IPS-NIHi11 (cell line): ENCODE data around the gene TACC2.
"Not testable (repeated sequence)": the region's sequence is repeated elsewhere in the genome, so short reads cannot be mapped to it uniquely, and the experiment has no call there.

ENCODE experiments used
- DNase-seq: peaks from one replicate; pipeline ENCODE4 v3.0.0; 2012; ENCODE audit warnings: mixed read lengths, low spot score

TACC2 gene

DNA sequence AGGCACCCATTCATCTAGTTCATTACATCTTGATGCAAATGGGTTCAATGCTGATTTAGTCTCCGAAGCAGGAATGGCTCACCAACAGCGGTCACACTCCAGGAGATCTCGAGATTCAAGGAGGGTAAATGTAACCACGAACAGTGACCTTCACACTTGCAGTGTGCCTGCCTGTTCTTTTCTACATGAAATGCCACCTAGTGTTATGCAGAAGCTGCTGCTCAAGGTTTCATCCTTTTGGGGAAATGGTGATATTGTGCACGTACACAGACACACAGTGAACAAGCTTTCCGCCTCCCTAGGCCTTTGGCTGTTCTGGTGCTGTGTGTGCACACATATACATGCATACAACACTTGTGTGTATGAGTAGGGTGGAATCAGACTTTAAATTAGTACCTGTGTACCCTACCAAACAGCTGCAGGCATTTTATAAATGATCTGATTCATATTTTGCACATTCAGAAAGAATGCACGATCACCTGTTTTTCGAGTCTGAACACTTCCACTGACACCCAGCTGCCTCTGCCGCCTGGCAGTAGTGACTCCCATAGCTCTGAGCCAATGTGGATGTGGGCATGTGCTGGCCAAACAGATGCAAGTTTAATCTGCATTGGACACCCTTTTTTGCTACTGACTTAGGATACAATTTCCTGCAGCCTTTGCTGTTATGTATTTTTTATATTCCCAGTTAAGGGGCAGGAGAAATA is 100.5 kb downstream of the TACC2 start:
- DNase-seq: no peak

DNA sequence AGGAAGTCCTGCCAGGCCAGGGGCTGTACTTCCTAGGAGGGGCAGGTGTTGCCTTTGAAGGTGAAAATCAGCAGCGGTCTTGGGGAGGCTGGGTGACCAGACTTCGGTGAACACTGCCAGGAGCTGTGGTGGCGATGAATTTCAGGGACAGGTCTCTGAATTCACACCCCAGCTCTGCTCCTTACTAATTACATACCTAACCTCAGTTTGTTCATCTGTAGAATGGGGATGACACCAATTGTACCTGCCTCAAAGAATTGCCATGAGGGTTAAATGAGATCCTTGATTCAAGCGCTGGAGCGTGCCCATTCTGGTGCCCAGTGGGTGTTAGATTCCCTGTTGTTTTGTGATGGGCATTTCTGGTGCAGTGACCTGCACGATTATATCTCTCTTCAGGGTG is 102.8 kb downstream of the TACC2 start:
- DNase-seq: no peak

DNA sequence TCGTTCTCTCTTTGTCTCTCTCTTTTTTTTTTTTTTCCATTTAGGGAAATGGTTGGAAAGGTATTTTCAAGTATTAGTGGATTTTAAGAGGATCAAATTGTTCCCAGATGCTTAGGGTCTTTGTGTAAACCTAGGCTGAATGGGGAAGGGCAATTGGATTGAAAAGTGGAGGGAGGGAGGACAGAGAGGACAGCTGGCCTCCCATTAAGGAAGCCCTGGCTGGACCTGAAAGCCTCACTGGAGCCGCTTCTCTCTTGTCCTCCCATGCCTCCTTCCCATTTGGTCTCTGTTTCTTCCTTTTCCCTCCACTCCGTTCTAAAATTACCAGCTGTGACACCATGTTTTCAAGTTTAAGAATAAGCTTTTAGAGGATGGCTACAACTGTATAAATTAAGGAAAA is 104.1 kb downstream of the TACC2 start:
- no peak for DNase-seq

DNA sequence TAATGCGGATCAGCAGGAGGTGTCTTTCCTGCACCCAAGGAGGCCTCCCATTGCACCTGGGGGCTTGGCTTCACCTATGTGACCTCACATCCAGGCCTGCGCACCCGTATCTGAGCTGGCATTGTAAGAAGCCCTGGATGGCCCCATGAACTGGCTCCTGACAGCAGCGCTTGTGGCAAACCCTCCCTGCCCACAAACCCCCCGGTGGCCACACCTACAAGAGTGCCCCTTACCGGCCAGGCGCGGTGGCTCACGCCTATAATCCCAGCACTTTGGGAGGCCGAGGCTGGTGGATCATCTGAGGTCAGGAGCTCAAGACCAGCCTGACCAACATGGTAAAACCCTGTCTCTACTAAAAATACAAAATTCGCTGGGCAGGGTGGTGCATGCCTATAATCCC is 107.2 kb downstream of the TACC2 start:
- DNase-seq: not testable (repeated sequence)

DNA sequence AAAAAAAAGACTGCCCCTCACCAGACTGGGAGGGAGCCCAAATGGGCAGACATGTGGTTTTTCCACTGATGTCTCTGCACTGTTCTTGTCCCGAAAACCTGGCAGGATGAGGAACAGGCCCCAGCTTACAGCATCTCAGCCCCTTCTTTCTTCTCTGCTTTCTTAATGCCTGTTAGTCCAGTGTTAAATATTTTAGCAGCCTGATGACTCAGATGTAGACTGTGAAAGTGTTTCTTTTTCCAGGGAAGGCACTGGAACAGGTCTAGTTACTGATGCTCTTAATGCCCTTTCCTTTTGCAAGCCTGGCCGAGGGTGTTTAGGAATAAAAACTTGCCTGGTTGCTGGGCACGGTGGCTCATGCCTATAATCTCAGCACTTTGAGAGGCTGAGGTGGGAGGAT is 107.7 kb downstream of the TACC2 start:
- DNase-seq: no peak

DNA sequence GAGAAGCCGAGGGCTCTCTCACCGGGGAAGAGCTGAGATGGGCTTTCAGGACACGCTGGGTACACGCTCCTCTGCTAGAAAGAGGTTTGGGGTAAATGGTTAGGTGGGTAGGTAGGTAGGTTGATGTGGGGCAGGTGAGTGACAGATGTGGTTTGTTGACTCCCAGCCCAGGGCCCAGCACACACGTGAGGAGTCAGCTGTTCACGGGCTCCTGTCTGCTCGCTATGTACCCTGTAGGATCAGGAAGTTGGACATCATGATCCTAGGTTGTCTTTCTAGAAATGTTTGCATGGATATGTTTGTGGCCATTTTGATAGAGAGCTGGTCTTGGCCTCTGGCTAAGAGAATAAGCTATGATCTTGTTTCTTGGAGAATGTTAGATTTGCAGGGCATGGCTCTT is 109.0 kb downstream of the TACC2 start:
- DNase-seq: no peak

DNA sequence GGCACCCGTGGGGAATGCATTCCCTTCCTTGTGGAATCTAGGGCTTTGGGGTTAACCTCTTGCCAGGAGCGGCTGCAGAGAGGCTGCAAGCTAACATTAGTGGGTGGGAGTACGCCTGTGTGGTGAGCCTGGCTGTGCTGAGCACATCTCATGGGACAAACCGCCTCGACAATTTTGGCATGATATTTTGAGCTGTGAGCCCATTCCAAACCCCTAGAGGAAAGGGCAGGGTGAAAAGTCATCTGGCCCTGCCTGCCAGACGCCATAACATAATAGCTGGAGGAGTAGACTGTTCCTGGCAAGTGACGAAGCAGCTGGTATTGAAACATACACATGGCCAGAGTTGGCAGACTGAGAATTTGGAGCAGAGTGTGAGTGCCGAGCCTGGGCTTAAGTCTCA is 110.0 kb downstream of the TACC2 start:
- no peak for DNase-seq

DNA sequence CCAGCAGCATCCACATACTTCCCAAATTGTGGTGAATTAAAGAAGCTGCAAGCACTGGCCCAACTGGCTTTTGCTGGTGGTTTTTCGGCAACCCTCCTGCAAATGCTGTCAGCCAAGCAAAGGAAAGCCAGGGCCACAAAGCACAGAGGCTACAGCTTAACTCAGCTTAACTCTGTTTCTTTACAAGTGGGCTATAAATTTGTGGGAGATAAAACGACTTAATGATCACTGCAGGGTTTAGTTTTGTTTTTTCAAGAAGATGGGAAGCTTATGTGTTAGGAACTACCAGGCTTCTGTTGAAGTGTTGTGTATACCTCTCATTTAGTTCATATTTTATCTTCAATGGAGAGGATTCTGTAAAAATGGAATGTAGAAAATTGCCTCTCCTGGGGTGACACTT is 110.6 kb downstream of the TACC2 start:
- no peak for DNase-seq

DNA sequence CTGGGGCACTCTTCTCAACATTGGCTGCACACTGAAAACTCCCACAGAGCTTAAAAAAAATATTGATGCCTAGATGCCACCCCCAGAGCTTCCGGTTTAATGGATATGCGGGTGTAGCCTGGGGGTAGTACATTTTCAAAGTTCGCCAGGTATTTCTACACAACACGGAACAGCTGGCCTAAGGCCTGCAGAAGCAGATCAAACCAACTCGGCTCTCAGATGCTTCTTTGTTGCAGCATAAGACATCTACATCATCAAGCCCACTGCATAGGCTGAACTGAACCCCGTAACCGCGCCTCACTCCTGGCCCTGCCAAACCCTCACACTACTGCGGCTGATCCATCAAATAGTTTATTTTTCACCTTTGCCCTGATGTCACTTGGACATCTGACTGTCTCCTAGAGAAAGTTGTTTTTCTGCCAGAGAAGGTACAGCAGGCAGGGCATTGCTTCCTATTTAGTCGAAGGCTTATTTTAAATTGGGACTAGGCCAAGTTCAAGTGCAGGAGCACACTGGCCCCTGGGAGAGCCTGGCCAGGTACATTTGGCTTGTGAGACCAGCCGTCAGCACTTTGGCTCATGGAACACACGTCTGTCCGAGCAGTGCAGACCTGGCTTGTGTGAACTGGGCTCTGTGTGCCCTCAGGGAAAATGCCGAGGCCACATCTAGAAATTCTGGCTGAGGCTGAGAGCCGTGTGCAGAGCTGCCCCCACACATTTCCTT is 113.3 kb downstream of the TACC2 start:
- DNase-seq: no peak

DNA sequence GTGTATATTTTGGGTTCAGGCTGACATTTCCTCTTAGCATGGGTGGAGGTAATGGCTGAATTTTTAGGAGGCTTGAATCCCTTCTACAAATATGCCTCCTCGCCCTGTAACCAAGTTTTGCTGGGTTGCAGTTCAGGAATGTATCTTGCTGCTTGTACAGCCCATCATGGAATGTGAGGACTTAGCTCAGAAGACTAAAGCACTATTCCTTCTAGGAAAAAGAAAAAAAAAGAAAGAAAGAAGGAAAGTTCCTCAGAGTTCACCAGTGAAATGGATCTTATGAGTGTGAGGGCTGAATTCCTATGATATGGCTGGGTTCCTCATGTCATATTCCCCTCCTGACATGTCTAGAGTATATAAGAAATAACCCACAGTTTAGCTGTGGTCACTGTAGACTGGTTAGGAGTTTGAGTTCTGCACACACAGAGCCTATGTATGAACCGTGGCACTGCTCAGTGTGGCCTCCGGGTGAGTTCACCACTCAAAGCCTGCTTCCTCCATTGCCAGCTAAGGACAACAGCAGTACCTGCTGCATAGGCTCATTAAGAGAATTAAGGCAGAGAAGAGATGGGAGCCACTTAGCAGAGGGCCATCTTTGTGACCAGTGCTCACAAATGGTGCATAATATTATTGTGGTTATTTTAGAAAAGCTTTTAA is 114.0 kb downstream of the TACC2 start:
- no peak for DNase-seq

DNA sequence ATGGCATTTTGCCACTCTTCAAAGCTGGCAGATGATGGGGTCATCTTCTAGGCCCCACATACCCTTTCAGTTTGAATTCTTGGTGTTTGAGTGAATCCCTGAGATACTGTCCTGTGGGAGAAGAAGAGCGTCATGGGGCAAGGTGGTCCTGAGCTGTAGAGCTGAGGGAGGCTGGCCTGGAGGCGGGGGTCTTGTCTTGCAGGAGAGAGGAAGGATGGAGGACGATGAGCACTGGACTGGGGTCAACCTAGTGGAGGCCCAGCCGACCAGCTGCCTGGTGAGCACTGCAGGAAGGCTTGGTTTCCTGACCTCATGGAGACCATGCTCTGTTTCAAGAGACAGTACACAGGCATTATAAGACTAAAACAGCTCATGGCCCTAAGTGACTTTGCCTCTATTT is 114.6 kb downstream of the TACC2 start:
- no peak for DNase-seq

DNA sequence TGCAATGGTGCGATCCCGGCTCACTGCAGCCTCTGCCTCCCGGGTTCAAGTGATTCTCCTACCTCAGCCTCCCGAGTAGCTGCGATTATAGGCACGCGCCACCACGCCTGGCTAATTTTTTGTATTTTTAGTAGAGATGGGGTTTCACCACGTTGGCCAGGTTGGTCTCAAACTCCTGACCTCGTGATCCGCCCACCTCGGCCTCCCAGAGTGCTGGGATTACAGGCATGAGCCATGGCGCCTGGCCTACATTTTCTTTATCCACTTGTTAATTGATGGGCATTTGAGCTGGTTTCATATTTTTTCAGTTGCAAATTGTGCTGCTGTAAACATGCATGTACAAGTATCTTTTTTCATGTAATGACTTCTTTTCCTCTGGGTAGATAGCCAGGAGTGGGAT is 119.8 kb downstream of the TACC2 start:
- not testable (repeated sequence) for DNase-seq

DNA sequence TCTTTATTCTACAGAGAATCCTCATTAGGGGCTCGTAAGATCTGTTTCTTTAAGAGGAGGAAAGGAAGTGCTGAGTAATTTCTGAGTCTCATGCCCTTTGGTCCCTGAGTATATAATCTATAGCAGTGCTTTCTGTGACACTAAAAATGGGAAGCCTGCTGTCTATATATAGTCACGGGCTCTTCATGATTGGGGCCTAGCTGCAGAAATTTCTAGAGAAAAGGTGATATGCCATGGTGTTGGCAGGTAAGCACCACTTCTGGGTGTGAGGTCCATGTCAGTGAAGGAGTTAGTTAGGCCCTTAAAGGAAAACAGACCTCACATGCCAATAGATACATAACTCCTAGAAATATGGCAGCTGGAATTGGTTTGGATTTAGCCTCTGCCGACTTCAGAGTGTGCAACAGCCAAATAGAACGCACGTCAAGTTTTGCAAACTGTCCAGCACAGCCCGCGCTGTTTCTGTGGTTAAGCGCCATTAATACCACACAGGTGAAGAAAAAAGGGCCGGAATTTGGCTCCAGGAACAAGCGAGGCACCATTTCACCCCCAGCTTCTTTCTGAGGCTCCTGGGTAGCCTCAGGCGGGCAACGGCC is 123.2 kb downstream of the TACC2 start:
- no peak for DNase-seq

DNA sequence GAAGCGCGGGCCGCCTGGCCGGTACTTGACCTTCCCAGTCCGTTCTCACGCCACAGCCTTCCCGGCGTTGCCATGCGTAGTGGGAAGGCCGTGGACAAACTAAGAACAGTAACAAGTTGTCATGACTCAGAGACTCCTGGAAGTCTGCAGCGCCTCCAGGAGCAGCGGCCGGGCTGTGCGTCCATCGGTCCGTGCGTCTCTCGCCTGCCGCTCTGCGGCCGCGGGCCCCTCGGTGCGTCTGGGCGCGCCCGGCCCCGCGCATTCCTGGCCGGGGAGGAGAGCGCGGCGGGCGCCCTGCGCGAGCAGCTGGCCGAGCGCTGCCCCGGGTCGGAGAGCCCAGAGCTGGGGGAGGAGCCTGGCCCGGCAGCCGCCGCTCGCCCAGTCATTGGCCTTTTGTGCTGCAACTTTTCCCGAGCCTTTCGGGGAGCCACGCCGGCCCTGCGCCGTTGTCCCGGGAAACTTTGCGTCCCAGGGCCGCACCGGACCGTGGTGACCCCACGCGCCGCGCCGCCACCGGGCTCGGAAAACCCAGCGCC is 123.7 kb downstream of the TACC2 start:
- DNase-seq: peak; percentile 95

DNA sequence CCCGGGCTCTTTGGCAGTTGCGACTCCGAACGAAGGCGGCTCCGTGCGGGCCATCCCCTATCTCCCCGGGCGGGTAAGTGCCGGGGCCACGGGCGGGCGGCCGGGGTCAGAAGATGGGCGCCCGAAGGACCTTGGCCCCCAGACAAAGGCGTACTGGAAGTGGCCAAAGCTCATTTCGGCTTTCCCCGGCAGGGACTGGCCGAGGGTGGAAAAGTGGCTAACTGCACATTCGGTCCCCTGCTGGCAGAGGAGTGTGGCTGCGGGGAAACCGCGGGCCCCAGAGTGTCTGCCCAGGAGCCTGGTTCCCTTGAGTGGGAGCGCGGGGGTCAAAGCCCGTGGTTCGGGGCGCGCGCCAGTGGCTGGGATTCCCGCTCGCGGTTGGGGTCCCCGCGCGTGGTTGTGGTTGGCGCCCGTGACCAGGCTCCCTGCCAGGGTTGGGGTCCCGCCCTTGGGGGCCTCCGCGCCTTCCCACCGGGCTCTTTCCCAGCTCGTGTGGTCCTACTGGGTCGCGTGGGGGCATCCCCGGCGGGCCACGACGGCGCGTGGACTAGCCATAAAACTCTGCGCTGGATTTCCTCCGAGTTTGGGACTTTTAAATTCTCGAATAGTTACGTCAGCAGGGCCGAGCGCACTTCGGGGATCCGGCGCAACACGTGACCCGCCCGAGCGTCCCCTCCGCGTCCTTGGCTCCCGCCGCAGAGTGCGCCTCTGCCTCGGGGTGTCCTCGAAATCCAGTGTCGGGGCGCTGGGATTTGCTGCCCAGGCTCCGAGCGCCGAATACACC is 124.4 kb downstream of the TACC2 start:
- DNase-seq: peak; percentile 82

DNA sequence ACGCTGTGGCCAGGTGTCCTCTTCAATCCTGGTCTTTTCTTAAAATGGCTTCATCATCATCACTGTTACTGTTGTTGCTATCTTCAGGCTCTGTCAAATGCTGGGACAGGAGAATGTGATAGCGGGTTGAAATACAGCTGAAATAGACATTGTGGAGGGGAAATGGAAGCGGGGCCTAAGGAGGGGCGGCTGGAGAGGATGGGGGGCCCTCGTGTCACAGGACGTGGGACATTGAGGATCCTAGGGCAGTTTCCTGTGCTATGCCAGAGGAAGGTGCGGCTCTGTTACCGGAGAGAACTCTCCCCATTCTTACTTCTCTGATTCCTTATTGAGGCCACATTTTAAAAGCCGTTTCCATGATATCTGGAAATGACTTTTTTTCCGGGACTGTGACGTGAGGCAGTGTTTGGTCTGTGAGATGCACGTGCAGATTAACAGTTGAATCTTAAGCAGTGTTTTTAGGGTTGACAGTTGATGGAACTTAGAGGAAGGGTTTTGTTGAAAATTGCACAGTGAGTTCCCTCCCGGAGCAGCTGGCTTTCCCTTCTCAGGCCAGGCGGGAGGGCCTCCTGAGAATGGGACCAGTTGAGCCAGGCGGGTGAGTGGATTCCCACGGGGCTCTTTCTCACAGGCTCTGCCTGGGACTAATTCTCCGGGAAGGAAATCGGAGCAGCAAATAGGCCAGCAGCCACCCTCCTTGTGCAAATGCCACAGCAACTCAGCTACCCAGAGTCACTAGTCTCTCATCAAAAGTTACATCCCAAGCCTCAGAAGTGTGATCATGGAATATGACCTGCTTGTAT is 125.2 kb downstream of the TACC2 start:
- peak; percentile 21 for DNase-seq

DNA sequence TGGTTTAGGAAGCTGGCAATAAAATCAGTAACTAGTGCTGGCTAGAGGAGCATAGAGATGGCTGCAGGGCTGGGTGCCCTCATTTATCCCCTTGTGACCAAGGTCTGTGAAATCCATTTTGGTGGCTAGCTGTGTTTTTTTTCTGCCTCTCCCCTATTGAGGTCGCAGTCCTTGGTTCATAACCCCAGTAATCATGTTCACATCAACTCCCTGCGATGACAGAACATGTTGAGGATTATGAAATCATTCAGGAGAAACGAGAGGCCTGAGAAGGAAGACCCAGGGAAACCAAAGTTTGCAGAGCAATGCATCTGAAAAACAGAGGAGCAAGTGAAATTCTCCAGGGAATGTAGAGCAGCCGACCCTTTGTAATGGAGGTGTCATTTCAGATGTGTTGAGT is 126.9 kb downstream of the TACC2 start:
- DNase-seq: no peak

DNA sequence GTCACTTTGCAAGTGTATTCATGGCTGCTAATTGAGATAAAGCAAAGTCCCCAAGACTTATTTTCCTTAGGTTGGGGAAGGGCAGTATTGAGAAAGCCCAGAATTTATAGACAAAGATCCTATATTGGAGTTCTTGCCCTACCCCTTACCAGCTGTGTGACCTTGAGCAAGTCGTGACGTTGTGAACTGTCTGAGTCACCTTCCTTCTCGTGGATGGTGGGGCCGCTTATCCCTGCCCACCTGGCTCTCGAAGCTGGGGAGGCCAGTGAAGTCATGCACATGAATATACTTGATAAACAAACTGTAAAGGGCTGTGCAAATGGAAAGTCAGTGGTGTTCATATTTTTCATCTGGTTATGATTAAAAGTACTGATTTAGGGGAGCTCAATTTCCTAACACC is 127.4 kb downstream of the TACC2 start:
- no peak for DNase-seq

DNA sequence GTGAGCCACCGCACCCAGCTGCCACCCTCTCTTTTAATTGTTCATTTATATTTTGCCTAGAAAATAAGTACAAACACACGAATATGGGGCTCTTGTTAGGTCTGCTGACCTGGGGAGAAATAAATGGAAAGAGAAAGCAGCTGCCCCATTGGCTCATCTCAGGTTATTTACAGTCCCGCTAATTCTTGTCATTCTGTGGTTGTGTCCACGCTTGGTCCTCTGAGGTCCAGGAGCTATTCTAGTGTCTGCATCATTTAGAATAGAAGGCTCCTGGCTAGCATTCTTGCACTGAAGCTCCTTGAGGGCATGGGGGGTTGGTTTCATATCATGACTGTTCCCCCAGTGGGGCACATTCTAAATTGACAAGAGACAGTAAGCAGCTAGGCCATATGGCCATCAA is 128.5 kb downstream of the TACC2 start:
- DNase-seq: no peak

DNA sequence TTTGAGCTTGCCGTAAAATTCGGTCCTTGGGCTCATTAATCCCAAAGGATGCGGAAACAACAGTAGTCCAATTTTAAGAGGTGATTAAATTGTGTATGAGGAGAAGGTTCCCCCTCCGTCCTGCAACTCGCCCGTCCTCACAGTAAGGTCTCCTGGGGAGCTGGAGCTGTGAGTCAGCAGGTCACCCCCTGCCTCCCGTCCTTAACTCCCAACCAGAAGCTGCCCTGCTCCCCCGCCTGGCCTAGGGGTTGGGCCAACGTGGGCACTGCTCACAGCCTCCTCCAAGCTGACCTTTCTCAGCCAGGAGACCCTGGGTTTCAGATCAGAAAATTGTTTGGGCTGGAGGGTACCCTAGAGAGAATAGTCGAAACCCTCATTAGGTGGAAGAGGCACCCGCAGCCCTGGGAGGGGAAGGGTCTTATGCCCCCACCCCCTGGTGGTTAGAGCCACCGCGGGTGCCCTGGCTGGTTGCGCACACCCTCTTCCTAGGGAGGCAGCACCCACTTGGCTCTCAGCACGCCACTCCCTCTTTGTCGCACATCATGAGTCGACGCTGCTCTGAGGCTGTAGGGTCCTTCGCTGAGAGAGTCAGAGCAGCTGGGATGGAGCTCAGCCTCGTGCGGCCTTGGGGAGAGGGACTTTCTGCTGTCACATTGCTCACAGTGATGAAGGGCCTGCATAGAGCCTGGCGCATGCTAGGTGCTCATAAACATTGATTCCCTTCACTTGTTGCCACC is 131.2 kb downstream of the TACC2 start:
- DNase-seq: no peak
